ENCODE results near the gene LRRC56. TPM values are rescaled to one million over a fixed set of nuclear protein-coding genes. Genes with fewer than 3 reads are reported as not detected.

The LRRC56 gene
- total and polyA plus RNA-seq, 11 donors = 0.07 to 0.35 (median 0.20) TPM; not detected in 2

DNA sequence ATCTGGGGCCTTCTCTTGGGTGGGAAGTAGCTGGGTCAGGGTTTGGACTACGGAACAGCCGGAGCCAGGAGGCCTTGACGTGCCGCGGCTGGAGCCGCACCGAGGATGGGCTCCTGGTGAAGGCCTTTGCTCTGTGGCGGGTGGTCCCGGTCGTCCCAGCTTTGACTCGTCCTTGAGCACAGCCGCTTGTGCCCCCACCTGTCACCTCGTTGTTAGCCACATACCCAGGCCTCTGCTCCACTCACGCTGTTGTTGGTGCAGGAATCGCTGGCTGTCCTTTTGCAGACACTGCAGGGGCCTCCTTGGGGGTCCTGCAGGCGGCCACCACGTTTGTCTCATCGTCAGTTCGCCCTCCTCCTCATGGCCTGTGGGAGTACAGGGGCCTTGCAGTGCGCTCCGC is 56.0 kb downstream of the LRRC56 start:
- WGBS, 4 donors = 92 to 94% (median 93%) methylated on average over 19 to 21 of the region's 21 CpGs
- ATAC-seq (no peak), DNase-seq (peak in 1 of 5 donors; percentile 48)
- H3K36me3 ChIP-seq = peaks cover 0 to 99% (median 95%) of the 10 kb centered on the region in 9 donors
- TF ChIP-seq POLR2A (IDR thresholded peaks at IDR 0.05) = no peak
- TF ChIP-seq, protein P1, sequence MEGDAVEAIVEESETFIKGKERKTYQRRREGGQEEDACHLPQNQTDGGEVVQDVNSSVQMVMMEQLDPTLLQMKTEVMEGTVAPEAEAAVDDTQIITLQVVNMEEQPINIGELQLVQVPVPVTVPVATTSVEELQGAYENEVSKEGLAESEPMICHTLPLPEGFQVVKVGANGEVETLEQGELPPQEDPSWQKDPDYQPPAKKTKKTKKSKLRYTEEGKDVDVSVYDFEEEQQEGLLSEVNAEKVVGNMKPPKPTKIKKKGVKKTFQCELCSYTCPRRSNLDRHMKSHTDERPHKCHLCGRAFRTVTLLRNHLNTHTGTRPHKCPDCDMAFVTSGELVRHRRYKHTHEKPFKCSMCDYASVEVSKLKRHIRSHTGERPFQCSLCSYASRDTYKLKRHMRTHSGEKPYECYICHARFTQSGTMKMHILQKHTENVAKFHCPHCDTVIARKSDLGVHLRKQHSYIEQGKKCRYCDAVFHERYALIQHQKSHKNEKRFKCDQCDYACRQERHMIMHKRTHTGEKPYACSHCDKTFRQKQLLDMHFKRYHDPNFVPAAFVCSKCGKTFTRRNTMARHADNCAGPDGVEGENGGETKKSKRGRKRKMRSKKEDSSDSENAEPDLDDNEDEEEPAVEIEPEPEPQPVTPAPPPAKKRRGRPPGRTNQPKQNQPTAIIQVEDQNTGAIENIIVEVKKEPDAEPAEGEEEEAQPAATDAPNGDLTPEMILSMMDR (IDR thresholded peaks at IDR 0.05) = no peak
- H3K27ac ChIP-seq = no peak overlapping the region
- no peak overlapping the region for H3K4me3 ChIP-seq
- no peaks in the 10 kb centered on the region for H3K27me3 ChIP-seq
- no peaks in the 10 kb centered on the region for H3K9me3 ChIP-seq
- no peaks in the 10 kb centered on the region for H3K4me1 ChIP-seq
- intact Hi-C loops (cut with DNase I) = no loop called here

DNA sequence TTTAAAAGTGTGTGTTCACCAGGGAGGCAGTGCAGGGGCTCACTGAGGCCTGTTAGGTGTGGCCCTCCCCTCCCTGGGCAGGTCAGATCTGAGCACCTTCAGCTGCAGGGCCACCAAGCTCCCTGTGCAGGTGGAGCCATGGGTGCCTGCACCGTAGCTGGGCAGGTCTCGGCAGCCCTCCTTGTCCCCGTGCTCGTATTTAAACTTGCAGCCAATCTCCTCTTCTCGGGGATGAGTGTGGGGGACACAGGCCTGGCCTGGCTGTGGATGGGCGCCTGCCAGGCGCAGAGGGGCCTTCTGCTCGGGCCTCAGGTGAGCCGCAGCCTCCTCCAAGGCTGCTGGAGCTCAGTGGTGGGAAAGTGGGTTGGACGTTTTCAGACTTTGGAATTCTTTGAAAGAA is 58.1 kb downstream of the LRRC56 start:
- H3K9me3 ChIP-seq = no peaks in the 10 kb centered on the region
- H3K4me3 ChIP-seq = no peak overlapping the region
- WGBS, 4 donors = 89 to 94% (median 92%) methylated on average over 8 to 10 of the region's 10 CpGs
- intact Hi-C loops (cut with DNase I) = no loop called here
- H3K27me3 ChIP-seq = no peaks in the 10 kb centered on the region
- H3K4me1 ChIP-seq = no peaks in the 10 kb centered on the region
- peaks cover 0 to 100% (median 97%) of the 10 kb centered on the region in 9 donors for H3K36me3 ChIP-seq
- H3K27ac ChIP-seq = no peak overlapping the region
- DNase-seq (no peak), ATAC-seq (no peak)
- TF ChIP-seq, protein P1 (IDR thresholded peaks at IDR 0.05) = no peak
- TF ChIP-seq POLR2A (IDR thresholded peaks at IDR 0.05) = no peak

DNA sequence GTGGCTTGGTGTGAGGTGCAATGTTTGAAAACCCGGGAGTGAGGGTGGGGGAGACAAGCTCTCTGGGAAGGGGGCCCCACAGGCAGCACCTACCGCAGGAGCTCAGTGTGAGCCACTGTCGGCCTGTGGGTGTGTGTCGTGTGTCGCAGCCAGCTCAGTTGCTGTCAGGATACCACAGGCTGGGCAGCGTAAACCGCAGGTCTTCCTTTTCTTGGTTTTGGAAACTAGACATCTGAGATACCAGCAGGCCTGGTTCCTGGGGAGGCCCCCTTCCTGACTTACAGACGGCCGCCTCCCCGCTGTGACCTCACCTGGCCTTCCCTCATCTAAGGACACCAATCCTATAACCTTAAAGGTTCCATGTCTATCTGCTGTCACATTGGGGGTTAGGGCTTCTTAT is 59.0 kb downstream of the LRRC56 start:
- ATAC-seq (no peak), DNase-seq (no peak)
- Histone ChIP-seq H3K9me3 (no peaks in the 10 kb centered on the region), H3K27me3 (no peaks in the 10 kb centered on the region), H3K4me3 (no peak overlapping the region), H3K27ac (no peak overlapping the region), H3K4me1 (no peaks in the 10 kb centered on the region), H3K36me3 (peaks cover 0 to 100% (median 97%) of the 10 kb centered on the region in 9 donors)
- TF ChIP-seq POLR2A (IDR thresholded peaks at IDR 0.05) = no peak
- TF ChIP-seq, protein P1 (IDR thresholded peaks at IDR 0.05) = no peak
- WGBS, 4 donors = 73 to 90% (median 88%) methylated on average over 10 of the region's 10 CpGs
- intact Hi-C loops (cut with DNase I) = no loop called here

GRCh38 chr11:597166-597725 is 59.9 kb downstream of the LRRC56 start:
- peak in 1 of 4 donors; percentile 5 for ATAC-seq
- H3K4me3 ChIP-seq = no peak overlapping the region
- no peaks in the 10 kb centered on the region for H3K27me3 ChIP-seq
- no peak for TF ChIP-seq POLR2A (IDR thresholded peaks at IDR 0.05)
- H3K27ac ChIP-seq = no peak overlapping the region
- intact Hi-C loops (cut with DNase I) = no loop called here
- H3K36me3 ChIP-seq = peaks cover 0 to 100% (median 99%) of the 10 kb centered on the region in 9 donors
- WGBS, 4 donors = 89 to 95% (median 90%) methylated on average over 19 to 29 of the region's 29 CpGs
- DNase-seq = no peak
- no peaks in the 10 kb centered on the region for H3K4me1 ChIP-seq
- H3K9me3 ChIP-seq = no peaks in the 10 kb centered on the region

All from heart left ventricle (tissue), 16 donors.